NCI-H128 (cell line): ENCODE data around the gene KCNC3.

Source experiments
- DNase-seq: peaks from one replicate; lab custom pipeline; 2025; ENCODE audit not compliant: unreplicated experiment; lab: John Stamatoyannopoulos, UW

Gene KCNC3

DNA sequence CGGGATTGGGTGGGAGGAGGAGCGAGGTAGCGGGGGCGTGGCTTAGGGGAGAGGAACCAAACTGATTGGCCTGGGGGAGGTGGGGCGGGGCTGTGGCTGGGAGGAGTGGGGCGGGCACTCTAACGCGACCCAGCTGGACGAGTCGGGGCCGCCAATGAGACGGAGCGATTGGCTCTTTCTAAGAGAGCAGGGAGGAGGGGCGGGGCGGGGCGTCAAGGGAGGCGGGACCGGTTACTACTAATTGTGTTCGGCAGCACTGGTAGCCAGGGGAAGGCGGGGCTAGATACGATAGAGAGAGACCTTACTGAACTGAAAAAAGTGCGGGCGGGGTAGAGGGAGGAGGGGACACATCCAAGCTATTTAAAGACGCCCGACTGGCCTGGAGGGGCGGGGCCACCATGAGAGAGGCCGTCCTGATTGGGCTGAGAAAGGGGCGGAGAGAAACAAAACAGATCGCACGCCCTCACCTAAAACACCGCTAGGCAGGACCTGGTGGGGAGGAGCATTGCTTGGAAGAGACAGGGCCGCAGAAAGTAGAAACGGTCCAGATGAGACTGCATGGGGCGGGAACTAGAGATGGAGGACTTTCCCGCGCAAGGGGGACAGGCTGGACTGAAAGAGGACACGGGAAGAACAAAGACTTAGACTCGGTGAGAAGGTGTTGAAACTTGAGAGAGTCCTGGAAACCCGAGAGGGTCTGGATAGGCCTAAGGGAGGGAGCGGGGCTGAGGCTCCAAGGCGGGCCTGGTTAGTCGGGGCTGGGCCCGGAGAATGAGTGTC lies at the start of gene KCNC3:
Gene KCNC3 (minus strand): TSS at position 232 of the 780 bp plus-strand sequence. CDS start 295 bp downstream, outside the sequence.
- DNase-seq = peak; percentile 96

DNA sequence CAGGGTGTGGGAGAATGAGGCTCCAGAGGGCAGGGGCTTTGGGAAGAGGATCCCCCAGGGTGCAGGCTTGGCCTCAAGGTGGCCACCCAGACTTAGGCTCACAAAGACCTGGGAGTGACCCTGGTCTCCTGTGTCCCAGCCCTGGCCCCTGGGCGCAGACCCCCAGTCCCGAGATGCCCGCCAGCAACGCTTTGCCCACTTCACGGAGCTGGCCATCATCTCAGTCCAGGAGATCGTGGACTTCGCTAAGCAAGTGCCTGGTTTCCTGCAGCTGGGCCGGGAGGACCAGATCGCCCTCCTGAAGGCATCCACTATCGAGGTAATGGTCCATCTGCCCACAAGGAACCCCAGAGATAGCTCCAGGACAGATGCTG lies 49.7 kb upstream of the KCNC3 start:
- no peak for DNase-seq

DNA sequence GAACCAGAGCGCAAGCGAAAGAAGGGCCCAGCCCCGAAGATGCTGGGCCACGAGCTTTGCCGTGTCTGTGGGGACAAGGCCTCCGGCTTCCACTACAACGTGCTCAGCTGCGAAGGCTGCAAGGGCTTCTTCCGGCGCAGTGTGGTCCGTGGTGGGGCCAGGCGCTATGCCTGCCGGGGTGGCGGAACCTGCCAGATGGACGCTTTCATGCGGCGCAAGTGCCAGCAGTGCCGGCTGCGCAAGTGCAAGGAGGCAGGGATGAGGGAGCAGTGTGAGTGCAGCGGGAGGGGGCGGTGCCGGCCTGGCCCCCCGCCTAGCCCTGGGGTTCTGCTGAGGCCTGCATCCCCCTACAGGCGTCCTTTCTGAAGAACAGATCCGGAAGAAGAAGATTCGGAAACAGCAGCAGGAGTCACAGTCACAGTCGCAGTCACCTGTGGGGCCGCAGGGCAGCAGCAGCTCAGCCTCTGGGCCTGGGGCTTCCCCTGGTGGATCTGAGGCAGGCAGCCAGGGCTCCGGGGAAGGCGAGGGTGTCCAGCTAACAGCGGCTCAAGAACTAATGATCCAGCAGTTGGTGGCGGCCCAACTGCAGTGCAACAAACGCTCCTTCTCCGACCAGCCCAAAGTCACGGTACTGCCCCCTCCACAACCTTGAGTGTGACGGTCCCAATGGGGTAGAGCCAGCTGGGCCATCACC lies 49.1 kb upstream of the KCNC3 start:
- DNase-seq = no peak

DNA sequence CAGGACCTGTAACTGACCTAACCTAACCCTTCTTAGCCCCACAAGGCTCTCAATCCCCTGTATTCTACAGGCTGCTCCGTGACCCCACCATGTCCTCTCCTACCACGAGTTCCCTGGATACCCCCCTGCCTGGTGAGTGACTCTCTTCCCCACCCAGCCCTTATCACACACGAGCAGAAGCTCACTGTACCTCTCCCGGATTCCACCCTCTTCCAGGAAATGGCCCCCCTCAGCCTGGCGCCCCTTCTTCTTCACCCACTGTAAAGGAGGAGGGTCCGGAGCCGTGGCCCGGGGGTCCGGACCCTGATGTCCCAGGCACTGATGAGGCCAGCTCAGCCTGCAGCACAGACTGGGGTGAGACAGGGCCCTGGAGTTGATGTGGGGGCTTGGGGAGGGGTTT lies 48.3 kb upstream of the KCNC3 start:
- DNase-seq = no peak

DNA sequence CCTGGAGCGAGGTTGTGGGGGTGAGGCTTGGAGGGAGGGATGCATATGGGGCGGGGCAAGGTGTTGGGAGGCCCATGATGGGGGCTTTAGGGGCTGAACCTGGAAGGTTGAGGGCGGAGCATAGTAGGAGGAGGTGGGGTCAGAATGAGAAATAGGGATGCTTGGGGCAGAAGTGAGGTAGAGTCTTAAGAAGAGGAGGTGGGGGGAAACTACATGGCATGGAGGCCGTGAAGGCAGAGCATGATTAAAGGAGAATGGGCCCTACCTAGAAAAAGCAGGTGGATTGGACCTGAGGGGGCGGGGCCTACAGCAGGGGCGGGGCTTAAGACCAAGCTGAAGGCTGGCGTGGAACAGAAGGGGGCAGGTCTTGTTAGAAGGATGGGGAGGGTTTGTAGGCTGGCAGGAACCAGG lies 47.9 kb upstream of the KCNC3 start:
- no peak for DNase-seq

DNA sequence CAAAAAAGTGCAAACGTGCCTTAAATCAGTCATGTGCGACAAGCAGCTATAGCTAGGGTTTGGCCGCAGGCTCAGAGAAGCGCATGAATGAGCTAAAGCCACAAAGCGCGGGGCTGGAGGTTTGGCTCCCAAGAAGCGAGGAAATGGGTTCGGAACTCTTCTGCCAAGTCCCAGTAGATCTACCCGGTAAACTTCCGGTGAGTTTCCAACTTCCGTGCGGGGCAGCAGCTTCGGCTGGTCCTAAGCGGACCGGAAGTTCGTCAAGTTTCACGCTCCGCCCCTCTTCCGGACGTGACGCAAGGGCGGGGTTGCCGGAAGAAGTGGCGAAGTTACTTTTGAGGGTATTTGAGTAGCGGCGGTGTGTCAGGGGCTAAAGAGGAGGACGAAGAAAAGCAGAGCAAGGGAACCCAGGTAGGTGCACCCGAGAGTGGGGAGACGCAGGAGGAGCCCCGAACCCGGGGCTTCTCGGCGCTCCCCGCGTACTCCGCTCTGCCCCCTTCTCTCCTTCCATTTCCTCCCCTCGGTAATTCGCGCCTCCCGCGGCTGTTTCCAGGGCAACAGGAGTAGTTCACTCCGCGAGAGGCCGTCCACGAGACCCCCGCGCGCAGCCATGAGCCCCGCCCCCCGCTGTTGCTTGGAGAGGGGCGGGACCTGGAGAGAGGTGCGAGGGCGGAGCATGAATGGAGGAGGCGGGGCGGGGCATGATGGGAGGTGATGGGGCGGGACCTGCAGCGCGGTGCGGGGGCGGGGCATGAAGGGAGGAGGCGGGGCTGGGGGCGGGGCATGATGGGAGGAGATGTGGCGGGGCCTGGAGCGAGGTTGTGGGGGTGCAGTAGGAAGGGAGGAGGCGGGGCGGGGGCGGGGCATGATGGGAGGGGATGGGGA lies 47.2 kb upstream of the KCNC3 start, which contains the start of gene NR1H2:
Gene NR1H2 (plus strand): TSS at position 292 of the 885 bp plus-strand sequence. CDS start 1,149 bp downstream, outside the sequence.
- DNase-seq = peak; percentile 92

DNA sequence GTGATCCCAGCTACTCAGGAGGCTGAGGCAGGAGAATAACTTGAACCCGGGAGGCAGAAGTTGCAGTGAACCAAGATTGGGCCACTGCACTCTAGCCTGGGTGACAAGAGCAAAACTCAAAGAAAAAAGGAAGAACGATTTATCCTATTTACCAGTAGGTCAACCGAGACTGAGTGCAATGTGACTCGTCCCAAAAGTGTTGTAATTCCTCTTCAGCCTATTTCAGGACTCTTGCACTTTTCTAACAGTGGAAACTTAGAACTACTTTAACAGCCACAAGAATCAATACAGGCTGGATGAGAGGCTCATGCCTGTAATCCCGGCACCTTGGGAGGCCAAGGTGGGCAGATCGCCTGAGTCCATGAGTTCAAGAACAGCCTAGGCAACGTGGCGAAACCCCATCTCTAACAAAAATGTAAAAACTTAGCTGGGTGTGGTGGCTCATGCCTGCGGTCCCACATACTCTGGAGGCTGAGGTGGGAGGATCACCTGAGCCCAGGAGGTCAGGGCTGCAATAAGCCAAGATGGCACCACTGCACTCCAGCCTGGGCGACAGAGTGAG lies 42.8 kb upstream of the KCNC3 start:
- no peak for DNase-seq

DNA sequence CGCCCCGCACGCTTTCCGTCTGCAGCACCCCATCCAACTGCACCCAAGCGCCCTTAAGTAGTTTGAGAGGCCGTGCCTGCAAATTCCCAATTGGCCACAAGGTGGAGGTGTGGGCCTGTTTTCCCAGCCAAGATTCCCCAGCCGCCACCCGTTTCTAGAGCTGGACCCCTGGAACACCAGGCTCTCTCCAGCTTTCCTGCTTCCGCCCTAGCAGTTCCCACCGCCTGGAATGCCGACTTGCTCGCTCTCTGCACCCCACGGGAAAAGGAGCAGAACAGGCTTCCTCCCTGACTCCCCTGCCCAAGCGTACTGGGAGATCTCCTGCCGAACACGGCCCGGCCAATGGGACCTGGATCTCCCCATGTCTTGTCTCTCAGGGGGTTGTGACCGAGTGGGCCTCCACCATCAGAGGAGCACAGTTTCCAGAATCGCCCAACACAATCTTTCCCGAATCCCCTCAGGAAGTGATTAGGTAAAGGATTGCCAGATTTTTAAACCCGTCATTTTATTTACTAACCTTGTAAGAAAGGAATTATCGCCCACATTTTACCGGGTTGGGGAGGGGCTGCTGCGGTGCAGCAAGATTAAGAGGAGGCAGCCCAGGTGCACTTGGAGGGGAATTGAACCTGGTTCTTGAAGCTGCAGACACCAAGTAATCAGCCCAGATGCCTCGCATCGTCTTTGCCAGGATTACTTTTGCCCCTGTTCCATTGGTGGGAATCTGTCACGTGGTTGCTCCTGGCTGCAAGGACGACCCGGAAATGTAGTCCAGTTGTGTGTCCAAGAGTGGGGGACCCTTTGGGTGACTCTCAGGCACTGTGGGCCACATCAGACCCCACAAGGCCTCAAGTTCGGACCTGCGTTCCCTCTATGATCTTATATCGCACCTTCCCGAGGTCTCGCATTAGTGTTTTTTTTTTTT lies 39.7 kb upstream of the KCNC3 start:
- DNase-seq = peak; percentile 73

DNA sequence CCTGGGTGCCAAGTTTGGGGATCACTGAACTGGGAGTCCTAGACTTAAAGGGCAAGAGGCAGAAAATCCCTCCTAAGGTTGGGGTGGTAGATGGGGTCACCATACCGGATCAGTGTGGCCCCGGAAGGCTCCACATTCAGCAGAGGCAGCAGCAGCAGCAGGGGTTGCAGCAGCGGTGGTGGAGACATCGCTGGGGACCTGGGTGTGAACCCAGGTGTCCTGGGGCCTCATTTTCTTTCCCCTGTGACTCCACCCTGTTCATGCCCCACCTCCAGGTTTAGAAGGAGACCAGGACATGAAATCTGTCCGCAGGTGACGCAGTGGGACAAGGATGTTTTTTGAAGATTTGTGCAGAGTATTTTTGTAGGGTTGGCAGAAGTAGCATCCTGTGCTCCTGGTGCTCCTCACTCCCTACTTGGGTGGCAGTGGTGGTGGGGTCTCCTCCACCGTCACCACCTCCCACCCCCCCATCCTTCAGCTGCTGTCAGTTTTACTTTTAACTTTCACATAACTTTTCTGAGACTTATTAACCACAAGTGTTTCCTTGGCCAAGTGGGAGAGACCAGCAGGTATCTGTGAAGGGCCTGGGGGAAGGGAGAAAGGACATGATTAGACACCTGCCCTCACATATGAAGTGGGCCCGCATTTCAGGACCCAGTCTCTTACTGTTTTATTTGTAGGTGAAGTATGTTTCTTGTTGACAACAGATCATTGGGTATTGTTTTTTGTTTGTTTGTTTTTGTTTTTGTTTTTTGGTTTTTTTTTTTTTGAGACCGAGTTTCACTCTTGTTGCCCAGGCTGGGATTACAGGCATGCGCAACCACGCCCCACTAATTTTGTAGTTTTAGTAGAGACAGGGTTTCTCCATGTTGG lies 36.5 kb upstream of the KCNC3 start, which contains the start of gene NAPSA:
Gene NAPSA (minus strand): TSS at position 206 of the 873 bp plus-strand sequence. CDS start 18 bp downstream, at position 188.
- no peak for DNase-seq

DNA sequence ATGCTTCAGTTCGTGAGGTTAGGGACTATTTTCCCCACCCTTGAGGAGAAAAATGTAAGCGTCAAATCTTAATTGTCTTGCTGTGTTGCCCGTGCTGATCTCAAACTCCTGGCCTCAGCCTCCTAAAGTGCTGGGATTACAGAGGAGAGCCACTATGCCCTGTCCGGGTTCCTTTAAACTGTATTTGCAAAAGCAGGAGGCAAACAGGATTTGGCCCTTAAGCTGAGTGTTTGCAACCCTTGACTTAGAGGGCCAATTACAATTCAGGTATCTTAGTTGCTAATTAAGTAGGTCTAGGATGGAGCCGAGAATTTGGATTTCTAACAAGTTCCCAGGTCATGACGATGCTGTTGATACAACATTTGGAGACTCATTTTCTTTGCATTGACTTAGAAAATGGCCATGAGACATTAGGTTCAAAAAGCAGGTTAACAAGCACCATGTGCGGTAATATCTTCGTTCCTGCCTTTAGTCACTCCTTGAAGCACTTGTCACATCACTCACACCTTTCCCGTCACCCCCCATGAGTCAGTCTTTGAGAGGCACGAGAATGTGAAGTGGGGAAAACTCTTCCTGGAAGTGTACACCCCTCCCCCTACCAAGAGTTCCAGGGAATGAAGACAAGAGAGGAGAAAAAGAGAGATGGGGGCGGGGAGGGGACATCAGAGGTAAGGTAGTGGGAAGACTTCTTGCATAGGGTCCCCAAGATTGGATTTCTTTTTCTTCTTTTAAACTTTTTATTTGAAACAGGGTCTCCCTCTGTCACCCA lies 33.7 kb upstream of the KCNC3 start:
- no peak for DNase-seq

DNA sequence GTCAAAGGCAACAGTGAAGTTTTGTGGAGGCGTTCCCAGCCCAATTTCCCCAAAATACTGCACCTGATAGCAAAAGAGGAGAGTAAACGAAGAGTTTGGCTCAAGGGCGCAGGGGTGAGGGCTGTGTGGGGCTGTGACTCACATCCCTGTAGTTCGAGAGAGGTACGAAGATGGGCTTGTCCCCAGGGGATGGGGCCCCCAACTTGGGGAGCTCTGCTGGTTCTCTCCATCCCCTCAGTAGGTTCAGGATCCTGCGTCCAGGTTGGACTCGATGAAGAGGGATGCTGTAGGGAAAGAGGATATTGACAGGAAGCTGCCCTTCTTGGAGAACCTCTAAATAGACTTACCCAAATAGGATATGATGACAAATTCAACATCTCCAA lies 32.8 kb upstream of the KCNC3 start:
- DNase-seq = no peak

DNA sequence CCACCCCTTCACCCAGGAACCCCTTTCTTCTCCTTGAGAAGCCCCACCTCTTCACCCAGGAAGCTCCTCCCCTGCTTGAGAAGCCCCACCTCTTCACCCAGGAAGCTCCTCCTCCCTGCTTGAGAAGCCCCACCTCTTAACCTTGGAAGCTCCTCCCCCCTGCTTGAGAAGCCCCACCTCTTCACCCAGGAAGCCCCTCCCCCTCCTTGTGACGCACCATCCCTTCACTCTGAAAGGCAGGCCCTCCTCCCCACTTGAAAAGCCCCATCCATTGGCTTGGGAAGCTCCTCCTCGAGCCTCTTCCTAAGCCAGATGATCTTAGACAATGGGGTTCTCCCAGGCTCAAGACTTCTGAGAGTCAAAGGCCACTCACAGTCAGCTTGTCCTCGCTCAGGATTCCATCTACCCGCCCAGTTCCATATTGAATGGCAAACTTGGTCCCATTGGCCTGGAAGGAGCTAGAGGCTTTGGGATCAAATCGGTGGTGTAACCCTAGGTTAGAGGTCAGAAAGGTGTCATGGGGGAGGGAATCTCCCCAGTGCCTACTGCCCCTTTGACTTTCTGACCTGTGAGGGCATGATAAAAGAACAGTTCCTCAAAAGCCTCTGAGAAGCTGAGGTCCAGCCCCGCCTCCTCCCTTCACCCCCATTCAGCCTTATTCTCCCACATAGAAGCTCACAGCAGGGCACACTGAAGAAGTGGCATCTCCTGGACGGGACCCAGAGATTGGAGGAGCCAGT lies 32.3 kb upstream of the KCNC3 start:
- no peak for DNase-seq

DNA sequence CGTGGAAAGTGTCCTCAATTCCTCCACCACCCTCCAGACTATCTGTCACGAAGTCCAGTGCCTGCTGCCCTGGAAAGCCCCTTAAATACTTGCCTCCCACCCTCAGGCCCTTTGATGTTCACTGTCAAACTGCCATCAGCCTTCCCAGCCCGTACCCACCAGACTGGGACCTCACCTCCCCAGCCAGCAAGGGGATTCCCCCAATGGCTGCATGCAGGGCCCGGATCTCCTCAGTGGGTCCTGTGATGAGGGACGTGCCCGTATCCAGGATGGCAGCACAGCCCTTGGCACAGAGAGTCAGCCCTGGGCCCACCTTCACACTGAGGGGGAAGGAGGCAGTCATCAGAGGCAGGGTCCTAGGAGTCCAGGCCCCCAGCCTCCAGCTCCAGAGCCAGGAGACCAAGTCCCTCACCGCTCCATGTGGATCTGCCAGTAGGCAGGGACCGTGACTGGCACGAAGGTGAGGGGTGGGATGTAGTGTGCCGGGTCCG lies 30.2 kb upstream of the KCNC3 start:
- DNase-seq = no peak

DNA sequence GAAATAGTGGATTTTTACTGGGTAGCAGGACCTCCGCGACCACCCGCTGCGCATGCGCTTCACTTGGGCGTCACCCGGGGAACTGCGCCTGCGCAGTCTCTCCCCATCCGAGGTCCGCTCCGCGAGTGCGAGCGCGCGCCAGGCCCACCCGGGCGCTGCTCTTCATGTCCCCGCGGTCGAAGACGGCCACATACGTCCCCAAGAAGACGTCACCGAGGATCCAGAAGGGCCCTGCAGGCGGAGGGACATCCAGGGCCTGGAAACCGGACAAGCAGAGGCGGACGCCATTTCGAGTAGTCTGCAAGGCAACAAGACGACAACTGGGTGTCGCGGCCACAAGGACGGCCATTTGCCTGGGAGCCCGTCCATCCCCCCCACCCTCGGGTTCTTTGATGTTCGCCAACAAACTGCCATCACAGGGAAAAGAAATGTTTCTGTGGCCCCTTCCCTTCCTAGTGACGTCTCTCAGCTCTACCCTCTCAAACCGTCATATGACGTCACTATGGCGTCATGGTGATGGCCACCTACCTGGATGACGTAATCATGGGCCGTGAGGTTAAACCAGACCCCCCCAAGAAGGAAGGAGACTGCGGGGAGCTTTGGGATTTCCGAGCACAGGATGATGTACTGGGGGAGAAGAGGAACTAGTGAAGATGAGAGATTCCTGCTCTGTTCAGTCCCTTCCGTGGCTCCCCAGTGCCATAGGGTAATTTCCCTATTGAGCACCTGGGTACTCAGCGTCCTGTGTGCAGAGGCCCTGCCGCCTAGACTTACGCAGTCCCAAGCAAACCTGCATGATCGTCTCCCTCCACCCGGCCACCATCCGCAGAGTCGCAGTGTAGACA lies 29.5 kb upstream of the KCNC3 start:
- no peak for DNase-seq

DNA sequence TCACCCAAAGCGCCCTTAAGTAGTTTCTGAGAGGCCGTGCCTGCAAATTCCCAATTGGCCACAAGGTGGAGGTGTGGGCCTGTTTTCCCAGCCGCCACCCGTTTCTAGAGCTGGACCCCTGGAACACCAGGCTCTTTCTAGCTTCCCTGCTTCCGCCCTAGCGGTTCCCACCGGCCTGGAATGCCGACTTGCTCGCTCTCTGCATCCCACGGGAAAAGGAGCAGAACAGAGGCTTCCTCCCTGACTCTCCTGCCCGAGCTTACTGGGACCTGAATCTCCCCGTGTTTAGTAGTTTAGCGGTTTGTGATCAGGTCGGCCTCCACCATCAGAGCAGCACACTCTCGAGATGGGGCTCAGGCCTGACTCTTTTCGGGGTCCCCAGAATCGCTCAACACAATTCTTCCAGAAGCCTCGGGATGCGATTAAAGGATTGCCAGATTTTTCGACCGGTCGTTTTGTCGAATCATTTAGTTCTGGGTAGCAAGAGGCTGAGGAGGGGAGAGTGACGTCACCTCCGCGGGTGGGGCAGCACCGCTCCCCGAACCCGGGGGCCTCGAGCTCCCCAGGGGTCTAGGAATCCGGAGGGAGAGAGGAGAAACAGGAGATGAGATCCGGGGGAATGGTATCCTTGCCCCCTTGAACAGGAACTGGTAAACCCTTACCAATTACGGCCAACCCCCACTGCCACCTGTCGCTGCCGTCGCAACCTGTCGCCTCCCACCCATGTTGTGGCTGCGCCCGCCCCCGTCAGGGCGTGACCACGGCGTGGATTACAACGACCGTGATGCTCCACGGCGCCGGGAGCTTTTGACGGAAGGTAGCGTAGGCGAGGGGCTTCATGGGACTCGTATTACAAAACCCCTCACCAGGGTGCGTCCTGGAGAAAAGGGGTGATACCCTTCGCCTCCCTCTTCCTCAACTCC lies 28.3 kb upstream of the KCNC3 start:
- peak; percentile 26 for DNase-seq
